GM21717 (cell line): ENCODE results near the gene SSBP3.

Experiments used
- ATAC-seq: cut with Tn5 transposase; IDR thresholded peaks from one replicate; pipeline ENCODE4 v1.9.1; 2021; ENCODE audit warnings: mild to moderate bottlenecking, moderate library complexity; ENCODE audit not compliant: unreplicated experiment

The SSBP3 gene

DNA sequence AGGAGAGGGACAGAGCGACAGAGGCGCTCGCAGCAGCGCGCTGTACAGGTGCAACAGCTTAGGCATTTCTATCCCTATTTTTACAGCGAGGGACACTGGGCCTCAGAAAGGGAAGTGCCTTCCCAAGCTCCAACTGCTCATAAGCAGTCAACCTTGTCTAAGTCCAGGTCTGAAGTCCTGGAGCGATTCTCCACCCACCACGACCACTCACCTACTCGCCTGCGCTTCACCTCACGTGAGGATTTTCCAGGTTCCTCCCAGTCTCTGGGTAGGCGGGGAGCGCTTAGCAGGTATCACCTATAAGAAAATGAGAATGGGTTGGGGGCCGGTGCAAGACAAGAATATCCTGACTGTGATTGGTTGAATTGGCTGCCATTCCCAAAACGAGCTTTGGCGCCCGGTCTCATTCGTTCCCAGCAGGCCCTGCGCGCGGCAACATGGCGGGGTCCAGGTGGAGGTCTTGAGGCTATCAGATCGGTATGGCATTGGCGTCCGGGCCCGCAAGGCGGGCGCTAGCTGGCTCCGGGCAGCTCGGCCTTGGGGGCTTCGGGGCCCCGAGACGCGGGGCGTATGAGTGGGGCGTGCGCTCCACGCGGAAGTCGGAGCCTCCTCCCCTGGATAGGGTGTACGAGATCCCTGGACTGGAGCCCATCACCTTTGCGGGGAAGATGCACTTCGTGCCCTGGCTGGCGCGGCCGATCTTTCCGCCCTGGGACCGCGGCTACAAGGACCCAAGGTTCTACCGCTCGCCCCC, 206.3 kb downstream of the SSBP3 start, which contains the start of the genes CYB5RL and MRPL37:
Gene CYB5RL, minus strand, starts transcription at position 266 of the 754 bp plus-strand sequence. CDS start 4,414 bp downstream, outside the sequence.
Gene MRPL37, plus strand, starts transcription at position 403 of the 754 bp plus-strand sequence. Its CDS starts 77 bp downstream, at position 480.
- ATAC-seq = peak; percentile 95

DNA sequence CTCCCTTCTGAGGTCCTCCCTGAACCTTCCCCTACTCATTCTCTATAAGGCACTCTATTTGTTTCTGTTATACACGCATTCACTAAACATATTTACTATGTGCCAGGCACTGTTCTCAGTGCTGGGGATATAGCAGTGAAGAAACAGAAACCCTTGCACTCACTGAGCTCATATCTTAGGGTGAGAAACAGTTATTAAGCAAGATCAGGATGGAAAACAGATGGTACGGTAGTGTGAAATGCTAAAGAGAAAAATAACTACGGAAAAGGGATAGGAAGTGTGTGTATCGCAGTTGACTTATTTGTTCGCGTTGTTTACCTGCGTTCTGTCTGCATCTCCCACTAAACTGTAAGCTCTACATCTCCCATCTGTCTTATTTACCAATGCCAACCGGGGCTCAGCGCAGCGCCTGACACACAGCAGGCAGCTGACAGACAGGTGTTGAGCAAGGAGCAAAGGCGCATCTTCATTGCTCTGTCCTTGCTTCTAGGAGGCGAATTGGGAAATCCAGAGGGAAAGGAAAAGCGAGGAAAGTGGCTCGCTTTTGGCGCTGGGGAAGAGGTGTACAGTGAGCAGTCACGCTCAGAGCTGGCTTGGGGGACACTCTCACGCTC, 206.9 kb downstream of the SSBP3 start:
- ATAC-seq = peak; percentile 5

DNA sequence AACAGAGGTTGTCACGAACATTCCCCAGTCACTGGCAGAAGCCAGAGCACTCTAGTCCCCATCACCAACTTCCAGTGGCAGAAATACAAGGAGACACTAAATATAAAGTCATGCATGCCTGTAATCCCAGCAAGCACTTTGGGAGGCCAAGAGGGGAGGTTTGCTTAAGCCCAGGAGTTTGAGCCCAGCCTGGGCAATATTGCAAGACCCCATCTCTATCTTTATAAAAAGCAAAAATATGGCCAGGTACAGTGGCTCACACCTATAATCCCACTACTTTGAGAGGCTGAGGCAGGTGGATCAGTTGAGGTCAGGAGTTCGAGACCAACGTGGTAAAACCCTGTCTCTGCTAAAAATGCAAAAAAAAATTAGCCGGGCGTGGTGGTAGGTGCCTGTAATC, 212.7 kb downstream of the SSBP3 start:
- ATAC-seq = no peak

DNA sequence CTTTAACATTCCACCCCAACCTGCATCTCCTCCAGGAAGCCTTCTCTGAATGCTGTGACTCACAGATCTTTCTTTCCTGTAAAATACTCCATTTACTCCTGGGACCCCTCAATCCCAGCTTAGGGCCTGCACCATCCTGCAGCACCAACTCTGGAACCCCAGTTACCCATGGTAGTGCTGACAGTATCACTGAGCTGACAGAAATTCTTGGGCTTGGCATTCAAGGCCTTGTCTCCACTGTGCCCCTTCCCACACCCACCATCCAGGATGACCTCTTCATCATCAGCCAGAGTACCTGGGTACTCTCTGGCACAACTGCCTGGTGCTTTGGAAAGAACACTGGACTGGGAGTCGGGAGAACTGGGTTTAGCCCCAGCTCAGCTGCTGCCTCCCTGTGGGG, 214.7 kb downstream of the SSBP3 start:
- ATAC-seq = no peak

DNA sequence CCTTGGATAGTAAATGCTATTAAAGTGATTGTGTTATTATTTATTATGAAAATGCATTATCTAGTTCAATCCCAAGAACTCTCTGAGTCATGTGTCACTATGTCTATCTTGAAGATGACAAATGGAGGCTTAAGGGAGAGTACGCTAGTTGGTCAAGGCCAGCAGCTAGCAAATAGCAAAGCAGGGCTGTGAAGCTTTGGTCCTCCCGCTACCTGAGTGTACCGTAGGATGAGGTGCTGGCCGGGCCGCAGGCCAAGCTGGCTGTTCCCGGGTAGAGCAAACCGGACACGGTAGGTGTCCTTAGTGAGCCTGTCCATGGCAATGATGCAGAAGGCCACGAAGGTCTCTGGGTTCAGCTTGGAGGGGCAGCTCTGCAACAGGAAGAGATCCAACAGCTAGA, 215.7 kb downstream of the SSBP3 start:
- ATAC-seq = no peak

DNA sequence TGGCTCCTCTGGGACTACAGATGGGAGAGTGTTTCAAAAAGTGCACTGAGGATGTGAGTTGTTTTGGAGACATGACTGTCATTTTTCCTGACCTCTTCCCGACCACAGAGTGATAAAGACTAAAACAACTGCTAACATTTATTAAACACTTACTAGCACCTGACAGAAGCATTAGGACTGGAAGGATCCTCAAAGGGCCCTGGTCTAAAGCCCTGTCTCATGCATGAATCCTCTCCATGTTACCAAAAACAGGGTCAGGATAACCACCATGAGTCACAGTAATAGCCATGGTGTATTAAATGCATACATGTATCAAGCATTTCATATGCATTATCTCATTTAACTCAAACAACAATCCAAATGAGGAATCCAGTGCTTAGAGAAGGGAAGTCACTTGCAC, 217.9 kb downstream of the SSBP3 start:
- no peak for ATAC-seq

DNA sequence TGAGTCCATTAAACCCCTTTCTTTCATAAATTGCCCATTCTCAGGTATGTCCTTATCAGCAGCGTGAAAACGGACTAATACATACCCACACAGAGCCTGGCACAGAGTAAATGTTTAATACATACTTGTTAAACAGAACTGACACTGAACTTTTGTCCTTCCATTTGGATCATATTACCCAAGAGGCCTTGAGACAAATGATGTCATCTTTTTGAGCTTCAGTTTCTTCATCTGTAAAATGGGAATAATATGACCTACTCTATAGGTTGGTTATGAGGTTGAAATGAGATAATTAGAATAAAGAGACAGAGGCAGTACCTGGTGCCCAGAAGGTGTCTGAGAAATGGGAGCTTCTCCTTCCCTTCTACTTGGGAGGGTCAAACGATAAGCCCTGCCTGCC, 220.1 kb downstream of the SSBP3 start:
- ATAC-seq = no peak

DNA sequence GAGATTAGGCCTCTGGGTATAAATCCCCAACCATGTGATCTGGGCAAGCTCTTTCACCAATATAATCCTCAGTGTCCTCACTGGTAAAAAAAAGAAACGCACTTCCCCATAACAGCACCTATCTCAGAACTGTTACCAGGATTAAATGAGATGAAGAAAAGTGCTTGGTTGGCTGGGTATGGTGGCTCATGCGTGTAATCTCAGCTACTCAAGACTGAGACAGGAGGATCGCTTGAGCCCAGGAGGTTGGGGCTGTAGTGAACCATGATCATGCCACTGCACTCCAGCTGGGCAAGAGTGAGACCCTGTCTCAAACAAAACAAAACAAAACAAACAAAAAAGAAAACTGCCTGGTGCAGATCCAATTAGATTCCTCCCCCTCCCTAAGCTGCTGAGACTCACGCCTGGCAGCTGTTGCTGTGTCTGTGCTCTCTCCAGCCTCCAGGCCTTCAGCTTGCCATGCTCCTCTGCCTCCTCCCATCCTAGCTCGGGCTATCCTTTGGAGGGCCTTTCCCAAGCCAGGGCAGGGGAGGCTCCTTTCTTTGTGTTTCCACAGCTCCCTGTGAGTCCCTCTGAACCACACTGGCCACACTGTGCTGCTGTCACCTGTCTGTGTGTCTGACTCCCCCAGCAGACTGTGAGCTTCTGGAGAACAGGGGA, 225.4 kb downstream of the SSBP3 start:
- ATAC-seq = no peak

DNA sequence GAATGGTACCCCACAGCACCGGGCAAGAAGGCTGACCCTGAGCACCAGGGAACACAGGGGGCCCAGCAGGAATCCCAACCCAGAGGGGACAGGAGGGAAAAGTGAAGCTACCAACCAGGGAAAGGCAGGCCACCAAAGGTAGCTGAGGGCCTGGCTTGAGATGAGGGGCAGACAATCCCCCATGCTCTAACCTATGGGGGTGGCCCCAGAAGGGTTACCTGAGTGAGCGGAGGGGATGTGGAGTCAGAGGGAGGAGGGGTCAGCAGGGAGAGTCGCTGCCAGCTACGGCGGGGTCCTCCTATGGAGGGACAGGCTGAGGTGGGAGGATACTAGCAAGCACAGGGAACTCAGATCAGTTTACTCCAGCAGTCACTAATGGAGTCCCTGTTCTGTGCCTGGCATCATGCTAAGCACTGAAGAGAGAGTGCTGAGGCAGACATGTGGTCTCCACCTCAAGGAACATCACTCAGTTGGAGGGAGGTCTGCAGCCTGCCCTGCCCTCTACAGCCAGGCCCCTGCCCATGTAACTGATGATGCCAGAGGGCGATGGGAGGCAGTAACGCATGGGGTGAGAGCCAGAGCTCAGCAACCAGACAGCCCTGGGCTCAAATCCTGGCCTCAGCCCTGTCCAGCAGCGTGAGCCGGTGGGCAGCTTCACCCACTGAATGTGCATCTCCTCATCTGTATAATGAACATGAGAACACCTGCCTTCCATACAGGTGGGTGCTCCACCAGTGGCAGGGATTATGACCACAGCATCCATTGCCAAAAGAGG, 227.7 kb downstream of the SSBP3 start:
- no peak for ATAC-seq

DNA sequence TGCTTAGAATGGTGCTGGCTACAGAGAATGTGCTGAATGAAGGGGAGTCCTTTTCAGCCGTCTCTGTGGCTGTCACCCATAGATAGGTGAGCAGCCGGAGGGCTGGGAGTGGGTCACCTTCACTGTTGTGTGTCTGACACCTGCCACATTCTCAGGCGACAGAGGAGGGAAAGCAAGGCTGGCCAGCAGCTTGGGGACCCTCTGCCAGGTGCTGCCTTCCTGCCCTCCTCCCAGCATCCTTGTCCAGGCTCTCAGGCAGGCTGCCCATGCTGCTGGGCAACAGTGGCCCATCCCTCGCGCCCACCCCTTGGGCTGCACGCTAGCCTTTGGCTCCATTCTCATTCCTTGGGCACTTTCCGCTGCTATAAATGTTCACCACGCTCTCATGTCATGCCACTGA, 228.5 kb downstream of the SSBP3 start:
- no peak for ATAC-seq

DNA sequence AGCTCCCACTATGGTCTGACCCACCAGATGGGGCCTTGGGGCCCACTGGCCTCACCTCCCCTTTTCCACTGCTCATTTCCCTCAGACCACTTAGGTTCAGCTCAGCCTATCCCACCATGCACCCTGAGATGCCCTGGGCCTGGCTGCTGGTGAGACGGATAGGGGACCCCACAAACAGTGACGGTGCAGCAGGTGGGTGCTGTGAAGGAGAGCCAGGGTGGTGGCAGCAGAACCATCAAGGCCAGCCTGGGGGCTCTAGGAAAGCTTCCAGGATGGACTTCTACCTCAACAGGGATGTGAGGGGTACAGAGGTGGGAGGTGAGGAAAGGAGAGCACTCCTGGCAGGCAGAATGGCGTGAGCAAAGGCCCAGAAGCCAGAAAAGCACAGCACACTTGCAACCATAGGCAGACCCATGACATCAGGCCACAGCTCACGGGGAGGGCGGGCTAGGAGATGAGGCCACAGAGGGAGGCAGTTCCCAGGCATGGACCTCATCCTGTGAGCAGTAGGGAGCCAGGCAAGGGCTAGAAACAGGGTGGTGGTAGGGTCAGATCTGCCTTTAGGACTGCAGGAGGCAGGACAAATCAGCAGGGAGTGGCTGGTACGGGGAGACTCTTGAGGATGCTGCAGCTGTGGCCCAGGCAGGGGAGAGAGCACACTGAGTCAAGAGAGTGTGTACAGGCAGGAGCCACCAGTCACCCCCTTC, 229.4 kb downstream of the SSBP3 start:
- ATAC-seq = no peak
